ENCODE measurements around the gene KCTD20. TPM values are rescaled to one million over a fixed set of nuclear protein-coding genes. Genes with fewer than 3 reads are reported as not detected.

The KCTD20 gene
- total RNA-seq, 1 experiment from 2014 or later, result 23.7 TPM

DNA sequence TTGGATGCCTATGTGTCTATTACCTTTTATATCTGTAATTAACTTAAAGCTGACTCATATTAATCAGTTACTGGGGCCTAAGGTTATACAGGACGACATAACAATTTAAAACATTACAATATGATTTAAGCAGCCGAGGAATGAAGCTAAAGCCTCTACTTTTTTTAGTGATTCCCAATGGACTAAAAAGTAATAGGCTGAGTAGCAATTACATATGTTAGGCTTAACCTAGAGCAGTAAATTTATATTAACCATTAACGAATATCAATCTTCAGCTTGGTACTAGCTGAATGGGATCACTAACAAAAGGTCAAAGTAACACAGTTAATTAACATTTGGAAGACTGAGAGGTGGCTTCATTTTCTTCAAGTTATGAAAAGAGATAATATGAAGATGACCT, 61.4 kb downstream of the KCTD20 start:
- ChIA-PET RAD21 (ENCODE audit: low non-redundant PET in 1 of 2, low total read pairs in 2 of 2, uncharacterized antibody in 2 of 2, unreplicated experiment in 2 of 2) (no interaction called here), POLR2A (no interaction called here), CTCF (no interaction called here)
- DNase-seq (ENCODE audit: low read depth, low spot score), result no peak
- H3K4me2 ChIP-seq (ENCODE audit: low read length), result no peak overlapping the region
- no peak overlapping the region for H3K9ac ChIP-seq (ENCODE audit: low read length)
- no peaks in the 10 kb centered on the region for H3K79me2 ChIP-seq (ENCODE audit: insufficient read depth, low read length)
- TF ChIP-seq EZH2phosphoT487 (IDR thresholded peaks at IDR 0.05; ENCODE audit: borderline replicate concordance), result no peak
- no peak for TF ChIP-seq ELF1 (IDR thresholded peaks at IDR 0.05; ENCODE audit: borderline replicate concordance, low read depth)
- TF ChIP-seq, protein P1, sequence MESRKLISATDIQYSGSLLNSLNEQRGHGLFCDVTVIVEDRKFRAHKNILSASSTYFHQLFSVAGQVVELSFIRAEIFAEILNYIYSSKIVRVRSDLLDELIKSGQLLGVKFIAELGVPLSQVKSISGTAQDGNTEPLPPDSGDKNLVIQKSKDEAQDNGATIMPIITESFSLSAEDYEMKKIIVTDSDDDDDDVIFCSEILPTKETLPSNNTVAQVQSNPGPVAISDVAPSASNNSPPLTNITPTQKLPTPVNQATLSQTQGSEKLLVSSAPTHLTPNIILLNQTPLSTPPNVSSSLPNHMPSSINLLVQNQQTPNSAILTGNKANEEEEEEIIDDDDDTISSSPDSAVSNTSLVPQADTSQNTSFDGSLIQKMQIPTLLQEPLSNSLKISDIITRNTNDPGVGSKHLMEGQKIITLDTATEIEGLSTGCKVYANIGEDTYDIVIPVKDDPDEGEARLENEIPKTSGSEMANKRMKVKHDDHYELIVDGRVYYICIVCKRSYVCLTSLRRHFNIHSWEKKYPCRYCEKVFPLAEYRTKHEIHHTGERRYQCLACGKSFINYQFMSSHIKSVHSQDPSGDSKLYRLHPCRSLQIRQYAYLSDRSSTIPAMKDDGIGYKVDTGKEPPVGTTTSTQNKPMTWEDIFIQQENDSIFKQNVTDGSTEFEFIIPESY (IDR thresholded peaks at IDR 0.05; ENCODE audit: extremely low read depth, insufficient replicate concordance, low read length), result no peak
- no peak for TF ChIP-seq POLR2AphosphoS5 (IDR thresholded peaks at IDR 0.05; ENCODE audit: low read depth, low read length)
- TF ChIP-seq JUND (IDR thresholded peaks at IDR 0.05), result no peak
- TF ChIP-seq, protein P2, sequence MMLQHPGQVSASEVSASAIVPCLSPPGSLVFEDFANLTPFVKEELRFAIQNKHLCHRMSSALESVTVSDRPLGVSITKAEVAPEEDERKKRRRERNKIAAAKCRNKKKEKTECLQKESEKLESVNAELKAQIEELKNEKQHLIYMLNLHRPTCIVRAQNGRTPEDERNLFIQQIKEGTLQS (IDR thresholded peaks at IDR 0.05), result no peak
- no peak for TF ChIP-seq ZFX (IDR thresholded peaks at IDR 0.05)
- TF ChIP-seq SRF (IDR thresholded peaks at IDR 0.05; ENCODE audit: low read depth), result no peak
- no peak for TF ChIP-seq ZNF274 (IDR thresholded peaks at IDR 0.05; ENCODE audit: low read depth, low read length)
- TF ChIP-seq YY1 (IDR thresholded peaks at IDR 0.05; ENCODE audit: extremely low read depth, insufficient replicate concordance, low read depth, low read length), result no peak
- TF ChIP-seq, protein P3, sequence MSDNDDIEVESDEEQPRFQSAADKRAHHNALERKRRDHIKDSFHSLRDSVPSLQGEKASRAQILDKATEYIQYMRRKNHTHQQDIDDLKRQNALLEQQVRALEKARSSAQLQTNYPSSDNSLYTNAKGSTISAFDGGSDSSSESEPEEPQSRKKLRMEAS (IDR thresholded peaks at IDR 0.05), result no peak
- TF ChIP-seq, protein P4, sequence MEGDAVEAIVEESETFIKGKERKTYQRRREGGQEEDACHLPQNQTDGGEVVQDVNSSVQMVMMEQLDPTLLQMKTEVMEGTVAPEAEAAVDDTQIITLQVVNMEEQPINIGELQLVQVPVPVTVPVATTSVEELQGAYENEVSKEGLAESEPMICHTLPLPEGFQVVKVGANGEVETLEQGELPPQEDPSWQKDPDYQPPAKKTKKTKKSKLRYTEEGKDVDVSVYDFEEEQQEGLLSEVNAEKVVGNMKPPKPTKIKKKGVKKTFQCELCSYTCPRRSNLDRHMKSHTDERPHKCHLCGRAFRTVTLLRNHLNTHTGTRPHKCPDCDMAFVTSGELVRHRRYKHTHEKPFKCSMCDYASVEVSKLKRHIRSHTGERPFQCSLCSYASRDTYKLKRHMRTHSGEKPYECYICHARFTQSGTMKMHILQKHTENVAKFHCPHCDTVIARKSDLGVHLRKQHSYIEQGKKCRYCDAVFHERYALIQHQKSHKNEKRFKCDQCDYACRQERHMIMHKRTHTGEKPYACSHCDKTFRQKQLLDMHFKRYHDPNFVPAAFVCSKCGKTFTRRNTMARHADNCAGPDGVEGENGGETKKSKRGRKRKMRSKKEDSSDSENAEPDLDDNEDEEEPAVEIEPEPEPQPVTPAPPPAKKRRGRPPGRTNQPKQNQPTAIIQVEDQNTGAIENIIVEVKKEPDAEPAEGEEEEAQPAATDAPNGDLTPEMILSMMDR (IDR thresholded peaks at IDR 0.05 in 2 of 3, conservative IDR thresholded peaks at IDR 0.05 in 1 of 3; ENCODE audit: borderline replicate concordance in 1 of 3, insufficient read depth in 1 of 3, low read depth in 2 of 3, low read length in 2 of 3), result no peak
- TF ChIP-seq SIN3A (IDR thresholded peaks at IDR 0.05; ENCODE audit: low read depth), result no peak
- no peak for TF ChIP-seq CBX3 (IDR thresholded peaks at IDR 0.05; ENCODE audit: low read depth)
- TF ChIP-seq TCF7L2 (IDR thresholded peaks at IDR 0.05; ENCODE audit: borderline replicate concordance, extremely low read depth, insufficient read depth, insufficient read length), result no peak
- no peak for TF ChIP-seq POLR2A (IDR thresholded peaks at IDR 0.05; ENCODE audit: borderline replicate concordance, extremely low read depth, insufficient read depth, insufficient read length)
- TF ChIP-seq CEBPB (IDR thresholded peaks at IDR 0.05; ENCODE audit: low read depth), result no peak
- TF ChIP-seq RAD21 (IDR thresholded peaks at IDR 0.05; ENCODE audit: low read depth), result no peak
- TF ChIP-seq, protein P5, sequence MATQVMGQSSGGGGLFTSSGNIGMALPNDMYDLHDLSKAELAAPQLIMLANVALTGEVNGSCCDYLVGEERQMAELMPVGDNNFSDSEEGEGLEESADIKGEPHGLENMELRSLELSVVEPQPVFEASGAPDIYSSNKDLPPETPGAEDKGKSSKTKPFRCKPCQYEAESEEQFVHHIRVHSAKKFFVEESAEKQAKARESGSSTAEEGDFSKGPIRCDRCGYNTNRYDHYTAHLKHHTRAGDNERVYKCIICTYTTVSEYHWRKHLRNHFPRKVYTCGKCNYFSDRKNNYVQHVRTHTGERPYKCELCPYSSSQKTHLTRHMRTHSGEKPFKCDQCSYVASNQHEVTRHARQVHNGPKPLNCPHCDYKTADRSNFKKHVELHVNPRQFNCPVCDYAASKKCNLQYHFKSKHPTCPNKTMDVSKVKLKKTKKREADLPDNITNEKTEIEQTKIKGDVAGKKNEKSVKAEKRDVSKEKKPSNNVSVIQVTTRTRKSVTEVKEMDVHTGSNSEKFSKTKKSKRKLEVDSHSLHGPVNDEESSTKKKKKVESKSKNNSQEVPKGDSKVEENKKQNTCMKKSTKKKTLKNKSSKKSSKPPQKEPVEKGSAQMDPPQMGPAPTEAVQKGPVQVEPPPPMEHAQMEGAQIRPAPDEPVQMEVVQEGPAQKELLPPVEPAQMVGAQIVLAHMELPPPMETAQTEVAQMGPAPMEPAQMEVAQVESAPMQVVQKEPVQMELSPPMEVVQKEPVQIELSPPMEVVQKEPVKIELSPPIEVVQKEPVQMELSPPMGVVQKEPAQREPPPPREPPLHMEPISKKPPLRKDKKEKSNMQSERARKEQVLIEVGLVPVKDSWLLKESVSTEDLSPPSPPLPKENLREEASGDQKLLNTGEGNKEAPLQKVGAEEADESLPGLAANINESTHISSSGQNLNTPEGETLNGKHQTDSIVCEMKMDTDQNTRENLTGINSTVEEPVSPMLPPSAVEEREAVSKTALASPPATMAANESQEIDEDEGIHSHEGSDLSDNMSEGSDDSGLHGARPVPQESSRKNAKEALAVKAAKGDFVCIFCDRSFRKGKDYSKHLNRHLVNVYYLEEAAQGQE (IDR thresholded peaks at IDR 0.05; ENCODE audit: low read depth), result no peak
- TF ChIP-seq SP1 (IDR thresholded peaks at IDR 0.05; ENCODE audit: low read depth), result no peak
- no TSS peak for BruUV-seq (replicated peaks)
- H3K9me2 ChIP-seq (ENCODE audit: insufficient read depth), result no peaks in the 10 kb centered on the region
- H3K4me3 ChIP-seq (replicated peaks in 1 of 2; ENCODE audit: low read depth in 1 of 2, low read length in 2 of 2), result no peak overlapping the region
- no peaks in the 10 kb centered on the region for H3K9me3 ChIP-seq (ENCODE audit: control insufficient read depth in 1 of 2, insufficient read depth in 1 of 2, low read depth in 1 of 2, low read length in 2 of 2)
- intact Hi-C loops (cut with micrococcal nuclease), result no loop called here
- H3K4me1 ChIP-seq (ENCODE audit: control insufficient read depth in 1 of 2, insufficient read depth in 2 of 2, low read length in 2 of 2), result 0 out of 4 replicates have a peak, but pooled peaks cover 0 to 5% of the 10 kb centered on the region in 2 experiments
- H3K27me3 ChIP-seq (ENCODE audit: insufficient read depth, low read length), result no peaks in the 10 kb centered on the region
- no peaks in the 10 kb centered on the region for H4K20me1 ChIP-seq (ENCODE audit: insufficient read depth)
- no peaks in the 10 kb centered on the region for H3K36me3 ChIP-seq (ENCODE audit: control insufficient read depth in 1 of 2, insufficient read depth in 2 of 2, low read length in 2 of 2)
- no peak for ATAC-seq
- no peak overlapping the region for H3K27ac ChIP-seq (ENCODE audit: low read depth, low read length)
- H2AFZ ChIP-seq (ENCODE audit: low read depth, low read length, poor library complexity, severe bottlenecking), result no peak overlapping the region

All from HCT116 (cell line).